ENCODE results near the gene TGIF2. TPM values are rescaled to one million over a fixed set of nuclear protein-coding genes. Genes with fewer than 3 reads are reported as not detected.
A peak's percentile ranks its signal among the peaks of the same experiment; 100 is the strongest.

The TGIF2 gene
- polyA plus RNA-seq, 1 donor (not counting 4 experiments of a cell fraction or from before 2014, with no cell fraction given): 6.7 TPM

DNA sequence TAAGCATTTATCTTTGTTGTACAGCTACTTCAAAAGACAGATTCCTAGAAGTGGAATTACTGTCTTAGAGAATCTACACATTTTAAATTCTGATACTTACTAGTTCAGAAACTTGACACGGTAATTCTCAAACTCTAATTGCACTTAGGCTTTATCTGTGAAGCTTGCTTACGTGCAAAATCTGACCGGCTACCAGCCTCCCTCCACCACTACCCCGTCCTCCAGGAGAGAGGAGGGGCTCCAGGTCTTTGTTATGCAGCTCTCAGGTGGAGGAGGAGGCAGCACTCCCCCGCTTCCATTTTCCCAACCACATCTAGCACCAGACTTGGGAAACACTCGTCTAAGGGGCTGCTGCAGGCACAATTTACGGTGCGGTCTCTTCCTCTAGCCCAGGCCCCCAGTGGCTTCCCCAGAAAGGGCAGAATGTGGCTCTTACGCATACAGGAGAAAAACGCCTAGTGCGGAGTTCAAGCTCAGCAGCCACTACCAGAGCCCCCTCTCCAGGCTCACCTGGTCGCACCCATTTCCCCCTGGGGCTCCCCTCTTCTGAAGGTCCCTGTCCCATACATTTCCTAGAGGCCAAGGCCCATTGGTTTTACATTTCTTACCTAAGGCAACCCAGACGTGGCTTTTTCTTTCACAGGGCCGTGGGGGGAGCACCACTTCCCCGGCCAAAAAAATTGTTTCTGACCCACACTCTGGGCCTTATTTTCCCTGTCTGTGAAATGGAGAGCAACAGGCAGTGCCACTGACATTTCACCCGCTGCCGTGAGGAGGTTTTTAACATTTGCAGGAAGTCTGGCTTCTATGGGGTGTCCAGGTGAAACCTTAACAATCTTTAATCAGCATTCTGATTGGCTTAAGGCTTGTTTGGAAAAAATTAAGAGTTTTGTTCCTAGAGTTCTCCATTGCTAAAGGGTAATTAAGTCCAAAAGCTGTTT is 1.6 kb upstream of the TGIF2 start:
- Histone ChIP-seq H3K36me3 (ENCODE audit: control insufficient read depth in 2 of 2, extremely low read depth in 1 of 2, insufficient read depth in 2 of 2, low read length in 2 of 2) (no peaks in the 10 kb centered on the region), H4K20me1 (ENCODE audit: control insufficient read depth, extremely low read depth, insufficient read depth, low read length) (no peaks in the 10 kb centered on the region), H3K27me3 (ENCODE audit: control insufficient read depth, extremely low read depth, insufficient read depth, low read length) (no peaks in the 10 kb centered on the region), H3K27ac (ENCODE audit: control insufficient read depth, insufficient read depth, low read length) (no peak overlapping the region), H3K79me2 (ENCODE audit: control insufficient read depth, insufficient read depth, low read length) (peaks cover 14% of the 10 kb centered on the region), H2AFZ (ENCODE audit: control insufficient read depth, low read length) (no peak overlapping the region), H3K4me2 (ENCODE audit: control insufficient read depth, extremely low read depth, insufficient read depth, low read depth, low read length) (no peak overlapping the region), H3K4me3 (ENCODE audit: control insufficient read depth in 2 of 3, extremely low read depth in 1 of 3, insufficient read depth in 2 of 3, low read depth in 1 of 3, low read length in 3 of 3) (no peak overlapping the region), H3K9me1 (ENCODE audit: control insufficient read depth, extremely low read depth, insufficient read depth, low read length) (no peaks in the 10 kb centered on the region), H3K4me1 (ENCODE audit: control insufficient read depth, extremely low read depth, insufficient read depth, low read length) (peaks cover 26% of the 10 kb centered on the region), H3K9me3 (ENCODE audit: control insufficient read depth, low read depth, low read length) (no peaks in the 10 kb centered on the region), H3K9ac (ENCODE audit: control insufficient read depth, extremely low read depth, insufficient read depth, low read length) (no peak overlapping the region)
- DNase-seq (ENCODE audit: low read depth, low spot score): no peak
- dilution Hi-C loops (cut with MboI; ENCODE audit: extremely low pct_ligation_motif_present, low sequenced_read_pairs): no loop called here
- TF ChIP-seq EZH2 (IDR thresholded peaks at IDR 0.05; ENCODE audit: low read length): no peak
- TF ChIP-seq, protein P1, sequence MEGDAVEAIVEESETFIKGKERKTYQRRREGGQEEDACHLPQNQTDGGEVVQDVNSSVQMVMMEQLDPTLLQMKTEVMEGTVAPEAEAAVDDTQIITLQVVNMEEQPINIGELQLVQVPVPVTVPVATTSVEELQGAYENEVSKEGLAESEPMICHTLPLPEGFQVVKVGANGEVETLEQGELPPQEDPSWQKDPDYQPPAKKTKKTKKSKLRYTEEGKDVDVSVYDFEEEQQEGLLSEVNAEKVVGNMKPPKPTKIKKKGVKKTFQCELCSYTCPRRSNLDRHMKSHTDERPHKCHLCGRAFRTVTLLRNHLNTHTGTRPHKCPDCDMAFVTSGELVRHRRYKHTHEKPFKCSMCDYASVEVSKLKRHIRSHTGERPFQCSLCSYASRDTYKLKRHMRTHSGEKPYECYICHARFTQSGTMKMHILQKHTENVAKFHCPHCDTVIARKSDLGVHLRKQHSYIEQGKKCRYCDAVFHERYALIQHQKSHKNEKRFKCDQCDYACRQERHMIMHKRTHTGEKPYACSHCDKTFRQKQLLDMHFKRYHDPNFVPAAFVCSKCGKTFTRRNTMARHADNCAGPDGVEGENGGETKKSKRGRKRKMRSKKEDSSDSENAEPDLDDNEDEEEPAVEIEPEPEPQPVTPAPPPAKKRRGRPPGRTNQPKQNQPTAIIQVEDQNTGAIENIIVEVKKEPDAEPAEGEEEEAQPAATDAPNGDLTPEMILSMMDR (optimal IDR thresholded peaks at IDR 0.05 in 1 of 3, IDR thresholded peaks at IDR 0.05 in 1 of 3, conservative IDR thresholded peaks at IDR 0.05 in 1 of 3; ENCODE audit: extremely low read depth in 1 of 3, insufficient read depth in 2 of 3, low read length in 3 of 3): no peak
- FAIRE-seq: no peak

- Histone ChIP-seq H3K9me3 (ENCODE audit: control insufficient read depth, low read depth, low read length) (no peaks in the 10 kb centered on the region), H3K79me2 (ENCODE audit: control insufficient read depth, insufficient read depth, low read length) (peaks cover 15% of the 10 kb centered on the region), H3K4me3 (ENCODE audit: control insufficient read depth in 2 of 3, extremely low read depth in 1 of 3, insufficient read depth in 2 of 3, low read depth in 1 of 3, low read length in 3 of 3) (peak overlapping the region in 2 of 3 experiments; percentile 18 to 20), H3K9ac (ENCODE audit: control insufficient read depth, extremely low read depth, insufficient read depth, low read length) (peak overlapping the region; percentile 64), H3K9me1 (ENCODE audit: control insufficient read depth, extremely low read depth, insufficient read depth, low read length) (no peaks in the 10 kb centered on the region), H3K4me2 (ENCODE audit: control insufficient read depth, extremely low read depth, insufficient read depth, low read depth, low read length) (peak overlapping the region; percentile 70), H4K20me1 (ENCODE audit: control insufficient read depth, extremely low read depth, insufficient read depth, low read length) (no peaks in the 10 kb centered on the region), H3K27me3 (ENCODE audit: control insufficient read depth, extremely low read depth, insufficient read depth, low read length) (no peaks in the 10 kb centered on the region), H3K27ac (ENCODE audit: control insufficient read depth, insufficient read depth, low read length) (peak overlapping the region; percentile 52), H2AFZ (ENCODE audit: control insufficient read depth, low read length) (peak overlapping the region; percentile 82), H3K36me3 (ENCODE audit: control insufficient read depth in 2 of 2, extremely low read depth in 1 of 2, insufficient read depth in 2 of 2, low read length in 2 of 2) (no peaks in the 10 kb centered on the region), H3K4me1 (ENCODE audit: control insufficient read depth, extremely low read depth, insufficient read depth, low read length) (peaks cover 26% of the 10 kb centered on the region)
- TF ChIP-seq, protein P1 (optimal IDR thresholded peaks at IDR 0.05 in 1 of 3, IDR thresholded peaks at IDR 0.05 in 1 of 3, conservative IDR thresholded peaks at IDR 0.05 in 1 of 3; ENCODE audit: extremely low read depth in 1 of 3, insufficient read depth in 2 of 3, low read length in 3 of 3): no peak
- FAIRE-seq (no peak), DNase-seq (ENCODE audit: low read depth, low spot score) (no peak)
- dilution Hi-C loops (cut with MboI; ENCODE audit: extremely low pct_ligation_motif_present, low sequenced_read_pairs): no loop called here
Measured at GRCh38 chr20:36572701-36573102, 695 bp upstream of the TGIF2 start.

Data from keratinocyte (primary cell).